Measurements from ENCODE around the gene PDZD11.
"Not testable (repeated sequence)": the region's sequence is repeated elsewhere in the genome, so short reads cannot be mapped to it uniquely, and the experiment has no call there.

Gene PDZD11

GRCh38 chrX:70255452-70255851 lies 34.3 kb downstream of the PDZD11 start:
- DNase-seq, result no peak

GRCh38 chrX:70254909-70255308 lies 34.8 kb downstream of the PDZD11 start:
- DNase-seq, result no peak

- DNase-seq, result no peak
Measured at GRCh38 chrX:70254063-70254400, 35.7 kb downstream of the PDZD11 start.

GRCh38 chrX:70253377-70254062 lies 36.2 kb downstream of the PDZD11 start:
- no peak for DNase-seq

GRCh38 chrX:70252491-70252890 lies 37.2 kb downstream of the PDZD11 start:
- no peak for DNase-seq

- no peak for DNase-seq
Measured at GRCh38 chrX:70247252-70247651, 42.5 kb downstream of the PDZD11 start.

GRCh38 chrX:70244881-70245280 lies 44.8 kb downstream of the PDZD11 start:
- DNase-seq, result no peak

- DNase-seq, result not testable (repeated sequence)
Measured at GRCh38 chrX:70243601-70244000, 46.1 kb downstream of the PDZD11 start.

- no peak for DNase-seq
Measured at GRCh38 chrX:70241501-70241900, 48.2 kb downstream of the PDZD11 start.

GRCh38 chrX:70240751-70241150 lies 49.0 kb downstream of the PDZD11 start:
- DNase-seq, result no peak

Data from NCI-H524 treated with DMSO at 0.1 percent for 48 hours (cell line).